Stimulated activated CD8-positive, alpha-beta memory T cell treated with anti-CD3 and anti-CD28 coated beads, Interleukin-15, amount 100 ng/mL, for 24 hours (primary cell): ENCODE measurements around the gene PON2.

Experiments used
- DNase-seq: peaks from one replicate; pipeline ENCODE4 v3.0.0-alpha.2; 2020; ENCODE audit warnings: low read depth

PON2 gene

DNA sequence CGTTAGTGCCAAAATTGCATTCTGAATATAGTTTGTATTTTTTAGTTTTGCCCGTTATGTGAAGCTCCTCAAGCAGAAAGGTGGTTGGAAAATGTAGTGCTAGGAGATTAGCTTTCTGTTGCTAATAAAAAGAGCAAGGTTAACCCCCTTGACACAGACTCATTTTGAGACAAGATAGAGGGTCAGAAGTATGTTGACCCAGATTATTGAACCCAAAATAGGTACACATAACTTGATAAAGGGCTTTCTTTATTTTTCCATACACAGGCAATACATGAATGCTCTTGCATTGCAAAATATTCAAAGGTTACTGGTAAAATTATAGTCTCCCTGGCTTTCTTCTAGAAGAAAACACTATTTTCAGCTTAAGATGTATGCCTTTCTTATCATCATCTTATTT is 10.0 kb upstream of the PON2 start:
- no peak for DNase-seq

DNA sequence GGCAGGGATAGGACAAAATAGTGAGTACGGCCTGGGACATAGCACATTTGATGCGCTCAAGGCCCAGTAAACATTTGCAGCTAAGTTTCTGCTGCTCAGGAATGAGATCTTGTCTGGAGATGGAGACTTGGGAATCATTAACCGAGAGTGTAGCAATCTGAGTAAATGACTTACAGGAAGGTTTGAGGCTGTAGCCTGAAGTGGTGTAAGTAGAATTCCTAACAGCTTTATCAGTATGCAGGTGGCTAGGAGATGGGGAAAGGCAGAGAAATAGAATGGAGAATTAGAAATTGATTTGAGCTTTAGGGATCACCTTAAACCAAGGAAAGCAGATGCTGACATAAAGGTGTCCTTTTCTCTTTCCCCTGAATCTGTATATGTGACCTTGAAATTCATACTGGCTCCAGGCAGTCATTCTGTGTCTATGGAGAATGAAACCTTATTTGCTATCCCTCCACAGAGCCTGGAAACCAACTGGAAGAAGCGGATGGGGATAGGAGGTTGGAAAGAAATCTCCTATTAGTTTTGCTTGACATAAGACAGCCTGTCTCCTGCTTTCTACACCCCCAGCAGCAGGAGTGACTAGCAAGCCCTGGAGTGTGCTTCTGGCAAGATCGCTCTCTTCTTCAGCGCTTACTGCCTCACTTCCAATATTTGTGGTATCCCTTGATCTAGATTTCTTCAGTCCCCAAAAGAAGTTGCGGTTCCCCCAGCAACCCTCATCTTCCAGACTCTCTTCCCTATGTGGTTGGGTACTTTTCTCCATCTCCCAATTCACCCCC is 6.4 kb upstream of the PON2 start:
- DNase-seq = no peak

DNA sequence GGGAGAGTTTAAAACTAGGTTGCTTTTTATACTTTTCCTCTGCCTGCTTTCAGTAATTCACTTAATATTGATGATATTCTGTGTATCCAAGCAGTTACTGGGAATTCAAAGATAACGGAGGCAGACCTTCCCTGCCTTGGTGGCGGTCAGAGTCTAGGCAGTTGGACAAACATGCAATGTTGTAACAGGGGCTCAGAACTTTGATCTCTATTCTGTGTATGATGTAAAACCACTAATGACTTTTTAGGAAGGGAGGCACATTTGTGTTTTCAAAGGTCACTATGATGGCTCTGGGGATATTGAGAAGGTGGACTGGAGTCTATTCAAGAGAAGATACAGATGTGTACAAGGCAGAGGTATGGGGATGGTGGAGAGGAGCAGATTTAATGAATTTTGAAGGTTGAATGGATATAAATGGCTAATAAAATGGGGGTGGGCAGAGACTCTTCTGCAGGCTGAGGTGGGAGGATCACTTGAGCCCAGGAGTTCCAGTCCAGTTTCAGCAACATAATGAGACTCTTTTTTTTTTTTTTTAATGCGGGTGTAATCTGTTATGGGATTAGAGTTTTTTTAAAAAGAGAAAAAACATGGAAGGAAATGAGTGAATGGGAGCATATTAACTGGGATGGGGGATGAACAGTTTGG is 5.7 kb upstream of the PON2 start:
- DNase-seq = no peak

DNA sequence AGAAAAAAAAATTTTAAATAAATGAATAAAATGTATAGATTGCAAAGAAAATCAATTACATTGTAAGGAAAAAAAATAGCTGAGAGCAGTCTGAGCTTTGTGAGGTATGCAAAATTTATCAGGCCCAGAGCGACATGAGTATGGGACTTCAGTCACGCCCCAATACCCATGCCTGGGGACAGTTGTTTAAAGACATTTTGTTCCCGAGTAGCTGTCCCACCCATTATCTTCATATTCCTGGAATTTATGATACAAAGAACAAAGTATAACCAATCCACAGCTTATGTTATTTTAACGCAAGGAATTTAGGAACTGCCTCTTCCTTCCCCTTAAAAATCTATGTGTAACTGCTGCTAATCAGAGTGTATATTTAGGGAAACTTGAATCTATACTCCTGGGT is 1.6 kb upstream of the PON2 start:
- no peak for DNase-seq

DNA sequence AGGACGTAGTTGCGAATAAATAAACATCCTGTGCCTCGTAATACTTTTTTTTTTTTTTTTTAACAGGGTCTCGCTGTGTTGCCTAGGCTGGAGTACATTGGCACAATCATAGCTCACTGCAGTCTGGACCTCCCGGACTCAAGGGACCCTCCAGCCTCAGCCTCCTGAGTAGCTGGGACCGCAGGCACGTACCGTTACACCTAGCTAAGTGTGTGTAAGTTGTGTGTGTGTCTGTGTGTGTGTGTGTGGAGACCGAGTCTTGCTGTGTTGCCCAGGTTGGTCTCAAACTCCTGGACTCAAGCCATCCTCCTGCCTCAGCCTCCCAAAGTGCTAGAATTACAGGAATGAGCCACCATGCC is 573 bp upstream of the PON2 start:
- DNase-seq = no peak

DNA sequence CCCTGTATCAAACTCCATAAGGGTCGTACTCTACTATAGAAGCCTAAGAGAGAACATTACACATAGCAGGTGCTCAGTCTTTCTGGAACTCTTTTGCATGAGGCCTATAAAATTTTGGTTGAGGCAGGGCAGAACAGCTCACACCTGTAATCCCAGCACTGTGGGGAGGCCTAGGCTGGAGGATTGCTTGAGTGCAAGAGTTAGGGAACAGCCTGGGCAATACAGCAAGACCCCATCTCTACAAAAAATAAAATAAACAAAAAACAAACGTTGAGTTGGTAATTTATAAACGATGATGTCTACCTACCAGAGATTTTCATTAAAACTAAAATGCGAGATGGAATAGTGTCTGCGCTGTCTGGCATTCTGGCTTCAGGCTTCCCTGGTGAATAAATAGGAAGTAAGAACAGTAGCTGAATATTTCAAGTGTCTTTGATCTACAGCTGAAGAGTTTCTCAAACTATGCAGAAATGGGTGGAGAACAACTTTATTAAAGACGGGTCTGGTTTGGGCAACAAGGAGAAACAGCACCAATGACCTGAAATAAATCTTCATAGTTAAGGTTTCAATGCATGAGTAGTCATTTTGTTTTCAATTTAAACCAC is 774 bp downstream of the PON2 start:
- no peak for DNase-seq

DNA sequence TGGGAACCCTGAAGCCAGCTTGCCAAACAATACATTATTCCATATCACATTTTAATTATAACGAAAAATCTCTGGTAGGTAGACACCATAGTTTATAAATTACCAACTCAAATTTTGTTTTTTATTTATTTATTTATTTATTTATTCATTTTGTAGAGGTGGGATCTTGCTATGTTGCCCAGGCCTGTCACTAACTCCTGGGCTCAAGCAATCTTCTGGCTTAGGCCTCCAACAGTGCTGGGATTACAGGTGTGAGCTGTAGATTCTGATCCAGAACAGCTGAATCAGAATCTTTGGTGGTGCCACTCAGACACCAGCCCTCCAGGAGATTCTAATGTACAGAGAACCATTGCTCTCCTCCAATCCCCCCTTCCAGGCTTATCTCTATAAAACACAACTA is 1.7 kb downstream of the PON2 start:
- no peak for DNase-seq

DNA sequence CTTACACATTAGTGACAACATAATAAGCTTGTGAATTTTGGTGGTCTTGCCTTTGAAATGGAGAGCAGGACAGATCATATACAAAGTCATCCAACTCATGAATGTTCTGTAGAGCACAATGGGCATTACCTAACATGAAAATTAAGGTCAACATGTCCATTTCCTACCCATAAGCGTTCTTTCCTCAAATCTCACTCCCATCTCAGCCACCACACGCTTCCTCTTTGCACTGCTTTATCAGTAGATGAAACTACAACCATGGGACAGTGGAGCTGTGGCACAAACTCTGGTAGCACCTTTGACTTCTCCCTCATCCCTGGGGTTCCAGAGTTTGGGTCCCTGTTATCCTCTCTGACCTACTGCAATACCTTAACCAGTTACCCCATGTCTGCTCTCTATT is 2.2 kb downstream of the PON2 start:
- no peak for DNase-seq

DNA sequence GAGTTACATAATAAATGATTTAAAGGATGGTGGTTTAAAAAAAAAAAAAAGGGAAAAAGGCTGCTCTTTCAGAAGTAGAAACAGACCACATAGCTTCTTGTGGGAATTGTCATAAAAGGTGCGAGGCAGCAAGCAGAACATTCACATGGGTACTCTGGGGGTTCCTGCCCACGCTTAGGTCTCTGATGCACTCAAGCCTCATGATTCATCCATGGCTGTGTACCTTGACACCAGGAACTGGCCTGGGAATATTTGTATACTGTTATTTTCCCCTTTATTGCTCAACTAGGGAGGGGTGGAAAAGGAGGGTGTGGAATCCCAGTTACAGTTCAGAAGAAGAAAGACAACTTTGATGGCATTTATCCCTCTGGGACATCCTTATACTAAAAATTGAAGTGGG is 4.0 kb downstream of the PON2 start:
- DNase-seq = no peak

DNA sequence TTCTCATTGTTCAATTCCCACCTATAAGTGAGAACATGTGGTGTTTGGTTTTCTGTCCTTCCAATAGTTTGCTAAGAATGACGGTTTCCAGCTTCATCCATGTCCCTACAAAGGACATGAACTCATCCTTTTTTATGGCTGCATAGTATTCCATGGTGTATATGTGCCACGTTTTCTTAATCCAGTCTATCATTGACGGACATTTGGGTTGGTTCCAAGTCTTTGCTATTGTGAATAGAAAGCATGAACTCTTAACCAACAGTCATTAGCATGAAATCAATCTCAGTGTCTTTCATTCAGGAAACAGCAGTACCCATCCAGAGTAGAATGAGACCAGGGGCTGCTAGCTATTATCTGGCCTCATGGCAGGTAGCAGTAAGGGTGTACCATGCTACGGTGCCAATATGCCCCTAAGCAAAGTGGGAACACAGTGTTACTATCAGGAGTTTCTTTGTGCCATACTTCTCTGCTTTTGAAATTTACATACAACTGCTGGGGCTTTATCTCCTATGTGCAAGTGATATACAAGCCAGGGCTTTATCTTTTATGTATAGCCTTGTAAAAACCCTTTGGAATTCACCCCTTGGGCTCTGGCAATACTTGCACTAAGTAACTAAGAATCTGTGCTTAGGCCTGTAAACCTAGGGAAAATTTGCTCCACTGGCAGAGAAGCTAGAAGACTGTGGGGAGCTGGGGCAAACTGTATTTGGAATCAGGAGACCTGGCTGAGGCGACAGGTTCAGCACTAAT is 5.4 kb downstream of the PON2 start:
- no peak for DNase-seq

DNA sequence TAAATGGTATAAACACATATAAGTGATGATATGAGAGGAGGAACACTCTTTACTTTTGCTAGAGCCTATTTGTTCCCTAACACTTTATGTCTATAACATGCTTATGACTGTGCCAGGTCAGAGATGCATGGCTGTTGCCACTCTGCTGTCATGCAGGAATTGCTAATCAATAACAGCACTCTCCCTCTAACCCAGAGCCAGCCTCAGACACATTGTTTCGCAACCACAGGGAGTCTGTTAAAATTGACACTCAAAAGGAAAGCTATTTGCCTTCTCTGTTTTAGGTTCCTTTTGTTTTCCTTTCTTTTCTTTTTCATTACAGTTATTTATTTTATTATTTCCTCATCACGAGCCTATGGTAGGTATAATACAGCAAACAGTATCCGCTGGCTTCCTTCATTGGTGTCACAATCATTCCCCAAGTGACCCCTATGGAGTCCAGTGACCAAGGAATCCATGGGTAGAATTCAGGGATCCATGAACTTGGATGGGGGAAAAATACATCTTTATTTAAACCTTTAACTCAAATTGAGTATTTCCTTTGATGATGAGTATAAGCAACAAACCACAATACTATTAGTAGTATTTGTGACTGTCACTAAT is 6.8 kb downstream of the PON2 start:
- no peak for DNase-seq

DNA sequence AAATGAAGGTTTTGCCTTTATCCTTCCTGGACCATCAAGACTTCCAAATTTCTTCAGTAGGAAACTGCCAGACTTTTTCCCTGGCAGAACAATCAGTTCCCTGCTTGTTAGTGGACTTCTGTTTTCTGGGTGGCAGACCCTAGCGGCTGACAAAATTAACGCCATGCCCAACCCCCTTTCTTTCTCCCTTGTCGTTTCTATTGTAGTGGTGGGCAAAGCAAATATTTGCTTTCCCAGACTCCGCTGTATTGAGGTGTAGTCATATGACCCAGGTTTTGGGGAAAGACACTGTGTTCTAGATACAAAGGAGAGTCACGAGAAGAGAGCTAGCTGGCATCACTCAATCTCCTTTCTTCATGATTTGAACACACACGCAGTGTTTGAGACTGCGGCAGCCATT is 7.7 kb downstream of the PON2 start:
- DNase-seq = no peak

DNA sequence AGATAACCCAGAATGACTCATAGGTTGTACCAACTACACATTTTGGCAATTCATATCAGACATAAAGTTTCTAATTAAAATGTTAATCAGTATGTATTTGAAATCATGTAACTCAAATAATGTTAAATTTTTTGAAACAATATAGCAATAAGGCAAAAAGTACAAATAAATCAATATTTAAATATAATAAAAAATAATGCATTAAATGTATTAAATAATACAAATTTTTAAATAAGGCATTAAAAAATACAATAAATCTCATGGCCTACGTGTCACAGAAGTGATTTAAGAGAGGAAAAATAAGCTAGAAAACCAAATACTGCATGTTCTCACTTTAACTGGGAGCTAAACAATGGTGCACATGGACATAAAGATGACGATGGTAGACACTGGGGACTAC is 9.1 kb downstream of the PON2 start:
- DNase-seq = no peak

DNA sequence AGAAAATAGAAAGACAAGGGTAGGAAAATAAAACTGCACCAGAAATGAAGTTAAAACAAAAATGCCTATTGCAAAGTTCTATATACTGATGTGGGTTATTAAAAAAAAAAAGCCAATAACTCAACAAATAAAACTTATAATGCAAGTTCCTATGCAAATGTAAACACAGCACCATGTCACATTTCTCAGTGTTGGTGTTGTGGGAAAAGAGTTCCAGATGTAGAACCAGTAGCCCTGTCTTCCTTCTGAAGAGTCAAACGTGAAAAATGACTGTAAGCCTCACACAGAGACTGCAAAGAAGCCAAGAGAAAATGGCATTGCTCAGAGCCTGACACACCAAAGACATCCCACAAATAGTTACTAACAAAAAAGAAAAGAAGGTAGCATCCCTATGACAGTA is 10.1 kb downstream of the PON2 start:
- no peak for DNase-seq

DNA sequence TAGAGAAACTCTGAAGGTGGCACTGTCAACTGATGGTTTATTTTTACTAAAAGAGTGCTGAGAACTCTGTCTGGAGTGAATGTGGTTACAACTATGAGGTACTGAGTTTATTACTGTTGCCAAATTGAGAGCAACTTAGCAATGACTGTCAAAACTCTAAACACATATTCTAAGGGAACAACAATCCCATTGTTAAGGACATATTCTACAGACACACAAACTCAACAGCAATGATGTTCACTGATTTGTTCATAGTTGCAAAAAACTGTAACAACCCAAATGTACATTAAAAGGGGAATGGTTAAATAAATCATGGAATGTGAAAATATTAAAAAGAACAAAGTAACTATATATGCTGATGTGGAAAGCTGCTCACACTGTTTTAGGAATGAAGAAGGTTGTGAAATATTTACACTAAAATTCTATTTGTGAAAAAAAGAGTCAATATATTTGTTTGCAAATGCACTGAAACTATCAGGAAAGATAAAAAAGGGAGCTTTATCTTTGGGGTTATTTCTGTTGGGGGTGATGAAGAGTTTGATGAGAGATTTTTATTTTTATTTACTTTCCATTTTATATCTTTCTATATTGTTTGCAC is 12.9 kb downstream of the PON2 start:
- DNase-seq = no peak

DNA sequence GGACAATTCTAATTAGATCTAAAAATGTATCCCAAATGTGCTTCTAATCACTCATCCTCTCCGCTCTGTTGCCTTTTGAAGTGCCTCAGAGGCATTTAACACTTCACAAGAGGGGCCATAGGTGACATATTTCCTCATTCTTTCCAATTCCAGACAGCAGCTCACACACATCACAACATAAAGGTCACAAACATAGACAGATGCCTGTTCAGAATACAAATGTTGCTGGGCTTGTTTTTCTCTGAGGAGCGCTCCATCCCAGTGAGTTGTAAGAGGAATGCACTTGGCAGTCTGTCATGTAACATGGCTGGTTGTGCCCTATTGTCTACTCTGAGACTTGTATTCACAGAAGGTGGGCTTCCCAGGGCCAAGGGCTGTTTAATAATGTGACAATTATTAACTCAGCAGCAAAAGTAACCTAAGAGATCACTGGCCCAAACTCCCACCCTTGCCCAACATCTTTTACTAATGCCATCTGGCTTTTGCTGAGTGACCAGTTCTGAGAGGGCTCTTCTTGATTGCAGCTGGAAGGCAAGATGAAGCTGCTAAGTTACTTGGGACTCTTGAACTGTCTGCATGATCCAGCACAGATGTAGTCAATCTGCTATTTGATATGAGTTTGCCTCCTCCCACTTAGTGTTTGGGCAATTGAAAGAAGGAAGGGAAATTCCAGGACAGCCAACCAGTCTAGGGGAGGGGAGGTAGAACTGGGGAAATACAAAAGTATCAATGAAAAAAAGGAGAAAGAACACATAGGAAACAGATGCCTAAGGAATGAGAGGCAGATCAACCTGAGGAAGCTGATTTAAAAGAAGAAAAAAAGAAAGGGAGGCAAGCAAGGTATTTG is 13.6 kb downstream of the PON2 start:
- DNase-seq = no peak

DNA sequence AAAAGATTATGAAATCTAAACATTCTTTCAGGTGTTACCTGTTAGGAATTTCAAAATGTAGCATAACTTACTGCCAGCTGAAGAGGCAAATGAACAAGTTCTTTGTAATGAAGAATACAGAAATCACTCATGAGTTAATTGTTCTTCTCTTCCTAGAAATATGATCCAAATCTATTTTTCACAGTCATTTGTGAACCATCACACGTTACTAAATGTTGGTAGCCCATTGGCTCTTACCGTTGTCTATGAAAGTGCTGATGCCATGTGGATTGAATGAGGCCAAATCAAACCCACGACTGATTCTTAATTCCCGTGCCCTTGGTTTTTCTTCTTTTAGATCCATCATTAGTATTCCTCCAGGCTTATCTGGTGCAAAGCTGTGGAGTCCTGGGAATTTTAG is 22.8 kb downstream of the PON2 start:
- DNase-seq = no peak

DNA sequence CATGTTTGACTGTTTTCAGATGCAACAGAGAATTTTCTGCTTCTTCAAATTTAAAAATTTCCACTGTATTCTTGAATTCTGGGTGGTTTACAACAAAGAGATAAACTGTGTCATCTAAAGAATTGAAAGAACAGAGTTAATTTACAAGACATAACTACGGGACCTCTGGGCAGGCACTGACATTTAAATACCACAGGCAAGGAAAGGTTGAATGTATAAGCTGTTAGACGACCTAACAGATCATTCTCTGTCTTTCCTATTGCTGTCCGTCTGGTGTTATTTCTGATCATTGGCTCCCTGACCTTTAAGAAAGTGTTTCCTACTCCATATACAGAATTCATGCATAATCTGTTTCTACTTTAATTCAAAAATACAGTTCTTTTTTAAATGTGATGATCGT is 23.2 kb downstream of the PON2 start:
- DNase-seq = no peak

DNA sequence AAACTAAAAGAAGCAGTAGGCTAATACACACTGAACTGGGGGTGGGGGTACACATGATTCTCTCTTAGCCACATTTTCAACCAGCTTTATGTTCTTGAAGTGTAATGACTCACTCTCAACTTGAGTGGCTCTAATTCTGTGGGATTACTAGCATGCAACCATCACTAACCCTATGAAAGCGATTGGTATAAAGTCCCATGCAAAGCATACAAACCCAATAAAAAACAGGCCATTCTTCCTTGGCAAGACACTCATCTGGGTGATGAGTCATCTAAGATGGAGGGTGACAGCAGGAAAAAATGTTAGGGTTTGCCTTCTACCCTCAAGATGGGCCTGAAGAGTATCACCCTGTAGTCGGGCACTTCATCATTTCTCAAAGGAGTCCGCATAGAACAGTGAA is 23.8 kb downstream of the PON2 start:
- no peak for DNase-seq

DNA sequence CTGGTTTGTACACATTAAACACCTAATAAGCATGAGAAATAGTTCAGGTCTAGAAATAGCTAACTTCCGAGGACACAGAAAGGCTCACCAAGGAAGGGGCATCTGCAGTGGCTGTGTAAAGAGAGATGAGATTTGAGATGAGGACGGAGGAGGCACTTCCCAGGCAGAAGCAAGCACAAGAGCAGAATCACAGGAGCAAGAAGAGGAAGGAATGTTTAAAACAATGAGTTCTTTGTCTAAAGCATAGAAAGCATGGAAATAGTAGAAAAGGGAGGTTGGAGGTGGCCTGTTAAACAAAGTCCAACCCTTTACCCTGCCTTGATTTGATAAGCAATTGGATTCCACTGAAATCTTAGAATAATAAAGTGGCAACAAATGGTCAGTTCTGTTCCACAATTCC is 27.1 kb downstream of the PON2 start:
- DNase-seq = no peak

DNA sequence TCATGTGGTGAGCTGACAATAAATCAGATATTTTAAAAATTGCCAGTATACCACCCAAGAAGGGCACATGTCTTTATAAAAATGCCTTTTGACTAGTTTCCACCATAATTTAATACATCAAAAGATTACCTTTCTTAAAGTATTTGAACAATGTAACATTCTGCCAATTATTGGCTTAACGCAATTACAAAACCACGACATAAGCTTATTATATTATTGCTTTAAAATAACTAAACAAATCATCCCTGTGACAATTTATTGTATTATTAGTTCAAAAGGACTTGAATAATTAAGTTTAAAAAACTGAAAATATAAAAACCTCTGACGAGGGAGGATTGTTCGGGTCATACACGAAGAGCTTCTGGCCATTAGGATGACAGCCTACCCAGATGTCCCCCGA is 29.0 kb downstream of the PON2 start:
- DNase-seq = no peak
